Measurements from ENCODE around the gene PABPN1L.
"Not testable (repeated sequence)": the region's sequence is repeated elsewhere in the genome, so short reads cannot be mapped to it uniquely, and the experiment has no call there.

PABPN1L gene

DNA sequence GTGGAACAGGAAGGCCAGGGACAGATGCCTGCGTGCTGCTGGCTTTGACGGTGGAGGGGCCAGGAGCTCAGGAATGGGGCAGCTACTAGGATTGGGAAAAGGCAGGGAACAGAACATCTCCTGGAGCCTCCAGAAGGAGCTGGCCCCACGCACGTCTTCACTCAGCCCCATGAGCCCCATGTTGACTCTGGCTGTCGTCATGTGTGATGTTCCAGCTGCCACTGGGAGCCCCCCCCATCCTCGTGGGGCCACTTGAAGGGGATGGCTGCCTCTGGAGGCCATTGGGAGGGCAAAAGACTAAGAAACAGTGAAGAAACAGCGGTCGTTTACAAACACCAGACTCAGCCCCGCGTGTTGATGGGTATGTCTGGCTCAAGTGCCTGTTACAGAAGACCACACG, 36.2 kb downstream of the PABPN1L start:
- no peak for DNase-seq (ENCODE audit: low read depth)
- TF ChIP-seq, protein P1, sequence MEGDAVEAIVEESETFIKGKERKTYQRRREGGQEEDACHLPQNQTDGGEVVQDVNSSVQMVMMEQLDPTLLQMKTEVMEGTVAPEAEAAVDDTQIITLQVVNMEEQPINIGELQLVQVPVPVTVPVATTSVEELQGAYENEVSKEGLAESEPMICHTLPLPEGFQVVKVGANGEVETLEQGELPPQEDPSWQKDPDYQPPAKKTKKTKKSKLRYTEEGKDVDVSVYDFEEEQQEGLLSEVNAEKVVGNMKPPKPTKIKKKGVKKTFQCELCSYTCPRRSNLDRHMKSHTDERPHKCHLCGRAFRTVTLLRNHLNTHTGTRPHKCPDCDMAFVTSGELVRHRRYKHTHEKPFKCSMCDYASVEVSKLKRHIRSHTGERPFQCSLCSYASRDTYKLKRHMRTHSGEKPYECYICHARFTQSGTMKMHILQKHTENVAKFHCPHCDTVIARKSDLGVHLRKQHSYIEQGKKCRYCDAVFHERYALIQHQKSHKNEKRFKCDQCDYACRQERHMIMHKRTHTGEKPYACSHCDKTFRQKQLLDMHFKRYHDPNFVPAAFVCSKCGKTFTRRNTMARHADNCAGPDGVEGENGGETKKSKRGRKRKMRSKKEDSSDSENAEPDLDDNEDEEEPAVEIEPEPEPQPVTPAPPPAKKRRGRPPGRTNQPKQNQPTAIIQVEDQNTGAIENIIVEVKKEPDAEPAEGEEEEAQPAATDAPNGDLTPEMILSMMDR (IDR thresholded peaks at IDR 0.05; ENCODE audit: insufficient read depth, low read depth, low read length, missing control alignments): no peak
- no peak overlapping the region for H3K4me3 ChIP-seq (ENCODE audit: low read depth, low read length)

DNA sequence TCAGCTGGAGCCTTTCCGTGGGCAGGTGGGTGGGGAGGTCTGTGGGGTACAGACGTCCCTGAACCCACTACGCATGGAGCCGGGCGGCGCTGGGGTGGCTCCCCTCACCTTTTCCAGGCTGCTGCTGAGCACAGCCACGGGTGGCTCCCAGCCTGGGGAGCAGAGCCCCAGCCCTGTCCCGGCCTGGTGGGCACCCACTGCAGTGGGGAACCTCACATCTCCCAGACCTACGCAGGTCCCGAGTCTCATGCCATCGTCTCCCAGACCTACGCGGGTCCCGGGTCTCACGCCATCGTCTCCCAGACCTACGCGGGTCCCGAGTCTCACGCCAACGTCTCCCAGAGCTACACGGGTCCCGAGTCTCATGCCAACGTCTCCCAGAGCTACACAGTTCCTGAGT, 37.7 kb downstream of the PABPN1L start:
- TF ChIP-seq, protein P1 (IDR thresholded peaks at IDR 0.05; ENCODE audit: insufficient read depth, low read depth, low read length, missing control alignments): no peak
- no peak for DNase-seq (ENCODE audit: low read depth)
- no peak overlapping the region for H3K4me3 ChIP-seq (ENCODE audit: low read depth, low read length)

DNA sequence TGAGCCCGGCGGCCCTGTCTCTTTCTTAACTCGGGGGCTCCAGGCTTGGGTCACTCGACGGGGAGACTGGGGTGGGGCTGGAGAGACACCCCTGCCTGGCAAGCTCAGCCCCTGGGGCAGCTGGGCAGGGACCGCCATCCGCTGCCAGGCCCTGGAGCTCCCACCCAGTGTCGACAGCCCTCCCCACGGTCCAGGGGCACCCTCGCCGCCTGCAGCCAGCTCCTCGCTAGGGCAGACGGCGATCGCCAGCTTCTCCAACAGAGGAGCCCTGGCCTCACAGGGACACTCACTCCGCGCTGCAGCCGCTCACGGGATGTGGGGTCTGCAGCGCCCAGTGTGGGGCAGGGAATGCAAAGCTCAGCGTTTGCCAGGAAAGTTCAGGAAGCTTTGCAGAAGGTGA, 38.7 kb downstream of the PABPN1L start:
- no peak for DNase-seq (ENCODE audit: low read depth)
- TF ChIP-seq, protein P1 (IDR thresholded peaks at IDR 0.05; ENCODE audit: insufficient read depth, low read depth, low read length, missing control alignments): no peak
- H3K4me3 ChIP-seq (ENCODE audit: low read depth, low read length): no peak overlapping the region

DNA sequence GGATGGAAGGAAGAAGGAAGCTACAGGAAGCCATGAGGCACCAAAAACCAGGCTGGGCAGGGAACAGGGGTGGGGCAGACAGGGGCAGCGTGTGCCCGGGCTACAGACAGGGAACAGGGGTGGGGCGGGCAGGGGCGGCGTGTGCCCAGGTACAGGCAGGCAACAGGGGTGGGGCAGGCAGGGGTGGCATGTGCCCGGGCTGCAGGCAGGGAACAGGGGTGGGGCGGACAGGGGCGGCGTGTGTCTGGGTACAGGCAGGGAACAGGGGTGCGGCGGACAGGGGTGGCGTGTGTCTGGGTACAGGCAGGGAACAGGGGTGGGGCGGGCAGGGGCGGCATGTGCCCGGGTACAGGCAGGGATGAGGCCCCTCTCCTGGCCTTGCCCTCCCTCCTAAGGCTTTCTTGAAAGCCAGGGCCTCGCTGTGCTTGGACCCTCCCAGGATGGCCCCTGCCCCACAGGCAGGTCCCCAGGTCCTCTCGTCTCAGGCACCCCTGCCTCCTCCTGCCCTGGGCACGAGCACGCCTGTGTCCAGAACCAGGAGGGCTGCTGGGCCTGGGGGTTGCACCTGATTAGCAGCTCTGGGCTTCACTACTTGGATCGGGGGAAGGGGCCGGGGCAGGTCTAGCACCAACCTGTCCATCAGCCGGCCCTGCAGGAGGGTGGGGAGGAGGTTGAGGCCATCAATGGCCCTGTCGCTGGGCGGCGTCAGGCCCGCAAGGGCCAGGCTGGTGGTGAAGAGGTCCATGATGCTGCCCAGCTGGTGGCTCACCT, 40.2 kb downstream of the PABPN1L start:
- H3K4me3 ChIP-seq (ENCODE audit: low read depth, low read length): no peak overlapping the region
- no peak for DNase-seq (ENCODE audit: low read depth)
- TF ChIP-seq, protein P1 (IDR thresholded peaks at IDR 0.05; ENCODE audit: insufficient read depth, low read depth, low read length, missing control alignments): no peak

DNA sequence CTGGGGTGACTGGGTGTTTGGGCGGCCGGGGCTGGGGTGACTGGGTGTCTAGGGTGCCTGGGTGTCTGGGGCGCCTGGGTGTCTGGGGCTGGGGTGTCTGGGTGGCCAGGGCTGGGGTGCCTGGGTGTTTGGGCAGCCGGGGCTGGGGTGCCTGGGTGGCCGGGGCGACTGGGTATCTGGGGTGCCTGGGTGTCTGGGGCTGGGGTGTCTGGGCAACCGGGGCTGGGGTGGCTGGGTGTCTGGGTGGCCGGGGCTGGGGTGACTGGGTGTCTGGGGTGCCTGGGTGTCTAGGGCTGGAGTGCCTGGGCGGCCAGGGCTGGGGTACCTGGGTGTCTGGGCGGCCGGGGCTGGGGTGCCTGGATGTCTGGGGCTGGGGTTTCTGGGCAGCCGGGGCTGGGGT, 41.3 kb downstream of the PABPN1L start:
- TF ChIP-seq, protein P1 (IDR thresholded peaks at IDR 0.05; ENCODE audit: insufficient read depth, low read depth, low read length, missing control alignments): no peak
- H3K4me3 ChIP-seq (ENCODE audit: low read depth, low read length): no peak overlapping the region
- no peak for DNase-seq (ENCODE audit: low read depth)

DNA sequence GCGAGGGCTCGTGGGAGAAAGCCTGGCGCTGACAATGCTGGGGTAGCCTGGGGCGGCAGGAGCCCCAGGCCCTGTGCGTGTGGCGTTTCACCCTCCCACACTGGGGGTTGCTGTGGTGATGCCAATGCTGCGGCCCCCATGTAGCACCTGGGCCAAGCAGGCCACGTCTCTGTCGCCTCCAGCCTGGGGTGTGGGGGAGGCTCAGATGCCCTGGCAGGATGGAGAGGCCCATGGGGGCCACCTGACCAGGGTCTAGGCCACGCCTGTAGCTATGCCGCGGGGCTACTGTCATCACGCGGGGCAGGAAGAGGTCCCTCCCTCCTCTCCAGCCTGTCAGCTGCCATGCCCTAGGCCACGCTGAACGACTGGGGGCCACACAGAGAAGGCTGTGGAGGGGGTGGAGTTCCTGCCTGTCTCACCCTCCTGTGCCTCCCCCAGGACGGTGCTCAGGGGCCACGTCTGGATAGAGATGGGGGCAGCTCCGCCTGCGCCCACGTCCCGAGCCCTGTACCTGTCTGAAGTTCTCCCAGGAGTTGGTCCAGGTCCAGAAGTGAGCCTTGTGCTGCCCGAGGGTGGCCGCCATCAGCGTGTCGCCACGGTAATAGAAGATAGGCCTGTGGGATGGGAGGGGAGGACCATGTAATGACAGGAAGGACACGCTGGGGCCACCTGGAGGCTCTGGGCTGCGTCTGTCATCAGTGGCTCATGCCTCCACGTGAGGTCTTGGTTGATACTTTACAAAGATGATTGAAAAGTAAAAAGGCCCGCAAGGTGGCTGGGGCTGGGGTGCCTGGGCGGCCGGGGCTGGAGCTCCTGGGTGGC, 42.0 kb downstream of the PABPN1L start:
- no peak overlapping the region for H3K4me3 ChIP-seq (ENCODE audit: low read depth, low read length)
- DNase-seq (ENCODE audit: low read depth): no peak
- TF ChIP-seq, protein P1 (IDR thresholded peaks at IDR 0.05; ENCODE audit: insufficient read depth, low read depth, low read length, missing control alignments): no peak

DNA sequence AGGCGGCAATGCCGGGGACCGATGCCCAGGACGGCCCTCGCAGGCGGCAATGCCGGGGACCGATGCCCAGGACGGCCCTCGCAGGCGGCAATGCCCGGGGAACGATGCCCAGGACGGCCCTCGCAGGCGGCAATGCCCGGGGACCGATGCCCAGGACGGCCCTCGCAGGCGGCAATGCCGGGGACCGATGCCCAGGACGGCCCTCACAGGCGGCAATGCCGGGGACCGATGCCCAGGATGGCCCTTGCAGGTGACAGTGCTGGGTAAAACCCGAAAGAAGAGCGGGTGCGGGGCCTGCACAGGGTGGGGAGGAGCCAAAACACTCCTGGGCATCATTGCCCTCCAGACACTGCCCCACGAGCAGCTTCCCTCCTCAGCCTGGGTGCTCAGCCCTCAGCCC, 42.8 kb downstream of the PABPN1L start:
- H3K4me3 ChIP-seq (ENCODE audit: low read depth, low read length); DNase-seq (ENCODE audit: low read depth): not testable (repeated sequence)

Data from GM12865 (cell line).